SHP77 (cell line): ENCODE results near the gene MIDN.
A peak's percentile ranks its signal among the peaks of the same experiment; 100 is the strongest.

Source experiments
- DNase-seq, 2 experiments: peaks; one replicate each; lab custom pipeline; 2025; lab: John Stamatoyannopoulos, UW

MIDN gene

DNA sequence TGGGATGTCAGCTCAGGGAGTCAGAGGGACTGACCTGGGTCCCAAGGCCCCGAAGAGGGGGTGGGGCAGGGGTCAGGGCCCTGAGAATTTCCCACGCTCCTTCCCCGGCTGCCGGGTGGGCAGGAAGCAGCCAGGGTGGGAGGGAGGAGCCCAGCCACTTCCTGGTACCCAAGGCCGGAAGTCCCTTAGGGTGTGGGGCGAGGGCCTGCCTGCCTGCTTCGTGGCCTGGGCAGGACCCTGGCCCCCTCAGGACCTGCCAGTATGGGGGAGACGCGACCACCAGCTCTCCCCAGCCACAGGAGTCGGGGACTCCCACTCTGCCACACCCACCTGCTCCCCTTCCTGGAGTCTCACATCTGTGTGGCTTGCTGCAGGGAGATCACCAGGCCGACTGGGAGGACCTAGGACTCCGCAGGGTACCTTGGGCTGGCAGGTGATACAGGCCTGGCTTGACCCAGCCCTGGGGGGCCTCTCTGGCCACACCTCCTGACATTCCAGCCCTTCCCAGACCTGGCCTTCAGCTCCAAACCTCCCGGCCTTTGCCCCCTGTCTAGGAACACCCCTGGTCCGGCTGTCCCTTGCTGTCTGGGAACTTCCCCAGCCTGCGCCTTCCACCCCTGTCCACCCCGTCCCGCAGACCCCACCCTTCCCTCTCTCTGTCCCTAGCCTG is 11.0 kb downstream of the MIDN start:
- DNase-seq, result peak; percentile 40 to 65

- DNase-seq, result no peak
These were observed 11.7 kb downstream of the MIDN start for GRCh38 chr19:1259876-1260748.

- DNase-seq, result peak; percentile 93 to 94
These were observed 12.6 kb downstream of the MIDN start for GRCh38 chr19:1260749-1261537.

DNA sequence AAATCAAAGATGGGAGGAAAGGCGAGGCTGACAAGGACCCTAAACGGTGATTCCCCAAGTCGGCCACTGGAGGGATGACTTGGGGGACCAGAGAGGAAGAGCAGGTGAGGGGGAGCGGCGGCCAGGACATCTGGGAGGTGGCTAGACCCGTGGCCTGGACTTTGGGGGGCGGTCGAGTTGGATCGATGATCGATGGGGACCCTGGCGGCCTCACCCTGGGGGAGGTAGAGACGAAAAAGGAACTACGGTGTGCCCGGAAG is 13.1 kb downstream of the MIDN start:
- DNase-seq, result no peak

GRCh38 chr19:1261798-1262622 is 13.6 kb downstream of the MIDN start:
- DNase-seq, result no peak

GRCh38 chr19:1262623-1263123 is 14.3 kb downstream of the MIDN start:
- DNase-seq, result no peak

DNA sequence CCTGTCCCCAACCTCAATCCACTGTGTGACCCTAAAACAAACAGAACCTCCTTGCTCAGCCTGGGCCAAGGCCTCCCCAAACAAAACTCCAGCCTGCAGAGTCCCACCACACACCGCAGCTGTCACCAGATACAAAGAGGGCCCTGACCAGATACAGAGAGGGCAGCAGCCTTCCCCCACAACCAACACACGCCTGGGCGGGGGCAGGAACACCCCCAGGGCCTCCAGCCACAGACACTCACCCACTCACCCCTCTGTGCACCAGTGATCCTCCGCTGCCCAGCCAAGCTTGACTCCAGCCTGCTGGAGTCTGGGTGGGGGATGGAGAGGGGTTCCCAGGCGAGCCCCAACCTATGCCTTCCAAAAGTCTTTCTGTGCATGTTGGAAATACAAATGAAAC is 14.8 kb downstream of the MIDN start:
- no peak for DNase-seq

- no peak for DNase-seq
These were observed 16.6 kb downstream of the MIDN start for GRCh38 chr19:1264801-1265614.

- DNase-seq, result no peak
These were observed 17.3 kb downstream of the MIDN start for GRCh38 chr19:1265615-1266128.

GRCh38 chr19:1266129-1266915 is 17.9 kb downstream of the MIDN start:
- DNase-seq, result peak; percentile 48 to 67

GRCh38 chr19:1266916-1267476 is 18.6 kb downstream of the MIDN start:
- no peak for DNase-seq

- peak in 1 of 2 experiments; percentile 19 for DNase-seq
These were observed 19.3 kb downstream of the MIDN start for GRCh38 chr19:1267477-1268225.

- no peak for DNase-seq
These were observed 20.1 kb downstream of the MIDN start for GRCh38 chr19:1268226-1269064.

GRCh38 chr19:1269065-1269477 is 20.7 kb downstream of the MIDN start, which contains the start of gene CIRBP:
CIRBP (plus strand) TSS chr19:1269332; CDS start chr19:1270934, 1,602 bp downstream.
- peak; percentile 92 to 98 for DNase-seq

GRCh38 chr19:1269478-1270212 is 21.3 kb downstream of the MIDN start:
- DNase-seq, result peak; percentile 59 to 75

- DNase-seq, result no peak
These were observed 21.9 kb downstream of the MIDN start for GRCh38 chr19:1270213-1270853.
